ENCODE data around the gene HAS3. TPM values are rescaled to one million over a fixed set of nuclear protein-coding genes. Genes with fewer than 3 reads are reported as not detected.
"Not testable (repeated sequence)": the region's sequence is repeated elsewhere in the genome, so short reads cannot be mapped to it uniquely, and the experiment has no call there.

The HAS3 gene
- total RNA-seq, 2 experiments from 2014 or later: 0.29 to 0.47 TPM

DNA sequence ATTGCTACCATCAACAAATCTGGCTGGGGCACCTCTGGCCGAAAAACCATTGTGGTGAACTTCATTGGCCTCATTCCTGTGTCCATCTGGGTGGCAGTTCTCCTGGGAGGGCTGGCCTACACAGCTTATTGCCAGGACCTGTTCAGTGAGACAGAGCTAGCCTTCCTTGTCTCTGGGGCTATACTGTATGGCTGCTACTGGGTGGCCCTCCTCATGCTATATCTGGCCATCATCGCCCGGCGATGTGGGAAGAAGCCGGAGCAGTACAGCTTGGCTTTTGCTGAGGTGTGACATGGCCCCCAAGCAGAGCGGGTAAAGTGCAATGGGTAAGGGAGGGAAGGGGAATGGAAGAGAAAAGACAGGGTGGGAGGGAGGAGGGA, 9.5 kb downstream of the HAS3 start:
- Mint-ChIP-seq H3K27me3 (no peaks in the 10 kb centered on the region), H3K36me3 (peaks cover 11% of the 10 kb centered on the region), H3K4me3 (no peak overlapping the region), H3K4me1 (no peaks in the 10 kb centered on the region), H3K27ac (no peak overlapping the region), H3K9me3 (ENCODE audit: low read depth) (no peaks in the 10 kb centered on the region)
- no peak for DNase-seq
- no peak for ATAC-seq
- CTCF ChIA-PET: interaction anchor here (1.3 kb wide), 1 partner anchor 586 kb away, joined by 5 read pairs; no protein-coding TSS in a partner anchor

DNA sequence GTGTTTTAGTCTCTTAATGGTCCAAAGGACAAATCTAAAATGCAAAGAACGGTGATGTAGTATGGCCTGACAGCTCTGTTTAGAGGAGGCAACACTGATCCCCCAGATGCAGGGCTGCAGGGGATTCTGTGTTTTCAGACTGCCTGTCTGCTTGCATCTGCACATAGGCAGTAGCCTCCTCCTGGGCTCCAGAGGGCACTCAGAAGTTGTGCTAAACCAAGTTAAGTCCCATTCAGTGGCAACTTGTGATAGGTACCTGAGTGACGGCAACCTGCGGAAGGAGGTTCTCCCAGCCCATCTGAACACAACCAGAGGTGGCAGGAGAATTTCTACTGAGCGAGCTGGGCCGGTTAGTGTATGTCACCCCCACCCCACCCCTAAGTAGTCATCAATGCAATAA, 9.9 kb downstream of the HAS3 start:
- H3K27ac Mint-ChIP-seq: no peak overlapping the region
- H3K4me3 Mint-ChIP-seq: no peak overlapping the region
- no peaks in the 10 kb centered on the region for H3K27me3 Mint-ChIP-seq
- CTCF ChIA-PET: interaction anchor here (1.3 kb wide), 1 partner anchor 586 kb away, joined by 5 read pairs; no protein-coding TSS in a partner anchor
- DNase-seq: no peak
- ATAC-seq: no peak
- H3K9me3 Mint-ChIP-seq (ENCODE audit: low read depth): no peaks in the 10 kb centered on the region
- H3K36me3 Mint-ChIP-seq: peaks cover 13% of the 10 kb centered on the region
- H3K4me1 Mint-ChIP-seq: no peaks in the 10 kb centered on the region

GRCh38 chr16:69115837-69116236, 10.4 kb downstream of the HAS3 start:
- H3K36me3 Mint-ChIP-seq: peaks cover 17% of the 10 kb centered on the region
- H3K4me1 Mint-ChIP-seq: no peaks in the 10 kb centered on the region
- DNase-seq (no peak), ATAC-seq (no peak)
- no peaks in the 10 kb centered on the region for H3K27me3 Mint-ChIP-seq
- no peaks in the 10 kb centered on the region for H3K9me3 Mint-ChIP-seq (ENCODE audit: low read depth)
- no peak overlapping the region for H3K4me3 Mint-ChIP-seq
- H3K27ac Mint-ChIP-seq: no peak overlapping the region
- CTCF ChIA-PET: interaction anchor here (1.3 kb wide), 1 partner anchor 587 kb away, joined by 5 read pairs; no protein-coding TSS in a partner anchor

- no peaks in the 10 kb centered on the region for H3K4me1 Mint-ChIP-seq
- ATAC-seq (no peak), DNase-seq (no peak)
- CTCF ChIA-PET: interaction anchor here (1.3 kb wide), 1 partner anchor 587 kb away, joined by 5 read pairs; no protein-coding TSS in a partner anchor
- H3K4me3 Mint-ChIP-seq: no peak overlapping the region
- no peaks in the 10 kb centered on the region for H3K9me3 Mint-ChIP-seq (ENCODE audit: low read depth)
- H3K27ac Mint-ChIP-seq: no peak overlapping the region
- H3K27me3 Mint-ChIP-seq: no peaks in the 10 kb centered on the region
- peaks cover 22% of the 10 kb centered on the region for H3K36me3 Mint-ChIP-seq
Observed at GRCh38 chr16:69116256-69116875, 10.9 kb downstream of the HAS3 start.

DNA sequence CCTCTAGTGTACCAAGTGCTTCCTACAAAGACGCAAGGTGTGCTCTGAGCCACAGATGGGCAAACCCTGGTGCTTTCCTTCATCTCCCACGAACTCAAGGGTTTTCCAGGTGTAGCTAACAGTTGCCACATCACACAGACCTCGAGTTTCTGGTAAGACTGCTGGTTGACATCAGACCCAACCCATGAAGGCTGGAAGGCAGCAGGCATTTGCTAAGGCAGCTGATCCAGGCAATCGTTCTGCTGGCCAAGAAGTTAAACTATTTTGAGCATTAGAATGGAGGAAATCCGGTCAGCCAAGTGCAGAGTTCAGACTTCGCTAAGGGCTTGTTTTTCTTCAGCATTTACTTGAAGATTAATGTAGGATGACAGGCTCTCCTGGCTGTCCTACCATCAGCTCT, 11.5 kb downstream of the HAS3 start:
- peaks cover 23% of the 10 kb centered on the region for H3K36me3 Mint-ChIP-seq

DNA sequence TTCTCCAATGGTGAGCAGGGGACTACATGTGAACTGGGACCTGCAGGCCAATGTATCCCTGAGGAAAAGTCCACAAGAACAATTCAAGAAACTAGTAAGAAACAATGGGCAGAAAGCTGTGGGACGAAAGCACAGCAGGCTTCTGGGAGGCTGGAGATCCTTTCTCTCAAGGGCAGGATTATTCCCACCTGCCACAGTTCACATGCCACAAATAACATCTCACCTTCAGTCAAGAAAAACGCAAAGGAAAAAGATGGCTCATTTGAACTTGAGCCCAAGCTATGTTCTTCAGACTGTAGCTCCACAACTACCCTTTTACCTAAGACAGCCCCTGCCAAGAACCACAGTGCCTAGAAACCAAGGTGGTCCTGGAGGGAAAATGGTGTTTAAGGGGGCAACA, 13.0 kb downstream of the HAS3 start:
- CTCF ChIA-PET: interaction anchor here (1.0 to 1.2 kb wide), 2 partner anchors 141 to 590 kb away, joined by 3 read pairs; no protein-coding TSS in a partner anchor
- Mint-ChIP-seq H3K27ac (no peak overlapping the region), H3K36me3 (peaks cover 25% of the 10 kb centered on the region), H3K4me1 (no peaks in the 10 kb centered on the region), H3K27me3 (no peaks in the 10 kb centered on the region), H3K4me3 (no peak overlapping the region), H3K9me3 (ENCODE audit: low read depth) (no peaks in the 10 kb centered on the region)
- ATAC-seq: no peak
- DNase-seq: no peak

More for the DNA sequence above, 11.5 kb downstream of the HAS3 start:
- ATAC-seq: no peak
- H3K4me1 Mint-ChIP-seq: no peaks in the 10 kb centered on the region
- H3K4me3 Mint-ChIP-seq: no peak overlapping the region
- CTCF ChIA-PET: no interaction called here
- H3K9me3 Mint-ChIP-seq (ENCODE audit: low read depth): no peaks in the 10 kb centered on the region
- H3K27ac Mint-ChIP-seq: no peak overlapping the region
- no peak for DNase-seq
- H3K27me3 Mint-ChIP-seq: no peaks in the 10 kb centered on the region

GRCh38 chr16:69118994-69119393, 13.5 kb downstream of the HAS3 start:
- CTCF ChIA-PET: interaction anchor here (1.0 to 1.2 kb wide), 2 partner anchors 140 to 590 kb away, joined by 3 read pairs; no protein-coding TSS in a partner anchor
- H3K4me3 Mint-ChIP-seq: no peak overlapping the region

GRCh38 chr16:69119536-69119935, 14.1 kb downstream of the HAS3 start:
- CTCF ChIA-PET: no interaction called here
- H3K36me3 Mint-ChIP-seq: peaks cover 28% of the 10 kb centered on the region
- H3K9me3 Mint-ChIP-seq (ENCODE audit: low read depth): no peaks in the 10 kb centered on the region
- no peaks in the 10 kb centered on the region for H3K27me3 Mint-ChIP-seq
- ATAC-seq: no peak
- H3K4me1 Mint-ChIP-seq: peaks cover 3% of the 10 kb centered on the region
- H3K27ac Mint-ChIP-seq: no peak overlapping the region
- H3K4me3 Mint-ChIP-seq: no peak overlapping the region
- no peak for DNase-seq

More at GRCh38 chr16:69118994-69119393, 13.5 kb downstream of the HAS3 start:
- DNase-seq: no peak
- Mint-ChIP-seq H3K36me3 (peaks cover 26% of the 10 kb centered on the region), H3K27me3 (no peaks in the 10 kb centered on the region), H3K4me1 (peaks cover under 1% of the 10 kb centered on the region), H3K9me3 (ENCODE audit: low read depth) (no peaks in the 10 kb centered on the region), H3K27ac (no peak overlapping the region)
- ATAC-seq: no peak

DNA sequence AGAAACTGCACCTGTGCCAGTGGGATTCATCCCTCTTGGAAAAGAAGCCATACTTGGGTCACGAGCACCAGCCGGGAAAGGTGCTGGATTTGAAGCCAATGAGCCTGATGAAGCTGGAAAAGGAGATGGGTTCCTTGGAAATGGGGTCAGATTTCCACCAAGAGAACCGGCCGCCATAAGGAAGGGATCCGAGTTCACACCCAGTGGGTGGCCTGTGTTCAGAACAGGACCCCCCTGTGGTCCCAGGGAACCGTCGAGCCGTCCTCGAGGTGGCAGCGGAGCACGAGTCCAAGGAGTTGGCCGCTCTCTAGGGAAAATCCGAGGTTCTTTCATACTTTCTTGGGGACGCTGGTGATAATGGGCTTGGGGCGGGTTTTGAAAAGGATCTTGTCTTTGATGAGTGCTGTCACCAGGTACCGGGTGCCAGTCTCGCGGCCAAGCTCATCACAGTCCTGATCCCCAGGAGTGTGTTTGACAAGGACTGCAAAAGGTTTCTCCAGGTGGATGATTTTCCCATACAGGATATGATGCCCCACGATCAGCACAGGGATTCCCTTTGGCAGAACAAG, 14.7 kb downstream of the HAS3 start:
- H3K9me3 Mint-ChIP-seq (ENCODE audit: low read depth): no peaks in the 10 kb centered on the region
- DNase-seq (no peak), ATAC-seq (no peak)
- no peaks in the 10 kb centered on the region for H3K27me3 Mint-ChIP-seq
- peaks cover 28% of the 10 kb centered on the region for H3K36me3 Mint-ChIP-seq
- peaks cover 3% of the 10 kb centered on the region for H3K4me1 Mint-ChIP-seq
- no peak overlapping the region for H3K27ac Mint-ChIP-seq
- CTCF ChIA-PET: interaction anchor here (0.9 to 6.1 kb wide), 2 partner anchors 9 to 19 kb away, joined by 3 to 47 read pairs; no protein-coding TSS in a partner anchor
- no peak overlapping the region for H3K4me3 Mint-ChIP-seq

DNA sequence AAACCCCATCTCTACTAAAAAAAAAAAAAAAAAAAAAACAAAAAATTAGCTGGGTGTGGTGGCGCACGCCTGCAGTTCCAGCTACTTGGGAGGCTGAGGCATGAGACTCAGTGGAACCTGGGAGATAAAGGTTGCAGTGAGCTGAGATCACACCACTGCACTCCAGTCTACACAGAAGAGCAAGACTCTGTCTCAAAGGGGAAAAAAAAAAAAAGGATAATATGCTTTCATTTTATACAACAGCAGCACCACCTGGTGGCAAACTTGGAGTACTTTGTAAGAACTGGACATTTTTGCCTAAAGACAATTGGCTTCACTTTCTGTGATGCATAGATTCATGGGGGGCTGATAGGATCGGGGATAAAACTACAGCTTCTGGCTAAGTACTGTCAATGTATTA, 18.5 kb downstream of the HAS3 start:
- peak; percentile 75 for DNase-seq
- Mint-ChIP-seq H3K4me3 (no peak overlapping the region), H3K27ac (no peak overlapping the region), H3K4me1 (peaks cover 11% of the 10 kb centered on the region), H3K9me3 (ENCODE audit: low read depth) (no peaks in the 10 kb centered on the region), H3K36me3 (peaks cover 25% of the 10 kb centered on the region), H3K27me3 (no peaks in the 10 kb centered on the region)
- CTCF ChIA-PET: interaction anchor here (0.7 to 6.1 kb wide), 31 partner anchors 9 to 740 kb away, joined by 3 to 47 read pairs (median 4); partner anchors contain the start of genes CHTF8, HAS3, TANGO6 and UTP4
- peak; percentile 67 for ATAC-seq

DNA sequence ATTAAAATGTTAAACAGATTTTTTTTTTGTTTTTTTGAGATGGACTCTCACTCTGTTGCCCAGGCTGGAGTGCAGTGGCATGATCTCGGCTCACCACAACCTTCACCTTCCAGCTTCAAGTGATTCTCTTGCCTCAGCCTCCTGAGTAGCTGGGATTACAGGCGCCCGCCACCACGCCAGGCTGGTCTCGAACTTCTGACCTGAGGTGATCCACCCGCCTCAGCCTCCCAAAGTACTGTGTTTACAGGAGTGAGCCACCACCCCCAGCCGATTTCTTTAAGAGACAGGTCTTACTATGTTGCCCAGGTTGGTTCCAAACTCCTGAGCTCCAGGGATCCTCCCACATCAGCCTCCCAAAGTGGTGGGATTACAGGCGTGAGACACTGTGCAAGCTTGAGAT, 19.0 kb downstream of the HAS3 start:
- Mint-ChIP-seq H3K36me3 (peaks cover 25% of the 10 kb centered on the region), H3K4me1 (peaks cover 11% of the 10 kb centered on the region)
- CTCF ChIA-PET: interaction anchor here (0.7 to 6.1 kb wide), 28 partner anchors 9 to 740 kb away, joined by 3 to 47 read pairs (median 4); partner anchors contain the start of genes CHTF8, HAS3, TANGO6 and UTP4
- H3K4me3 Mint-ChIP-seq; ATAC-seq; DNase-seq; H3K27me3 Mint-ChIP-seq; H3K27ac Mint-ChIP-seq; H3K9me3 Mint-ChIP-seq (ENCODE audit: low read depth): not testable (repeated sequence)

GRCh38 chr16:69124961-69125360, 19.5 kb downstream of the HAS3 start:
- not testable (repeated sequence) for H3K9me3 Mint-ChIP-seq (ENCODE audit: low read depth); H3K4me3 Mint-ChIP-seq; ATAC-seq; H3K27ac Mint-ChIP-seq; H3K27me3 Mint-ChIP-seq; DNase-seq
- Mint-ChIP-seq H3K36me3 (peaks cover 23% of the 10 kb centered on the region), H3K4me1 (peaks cover 17% of the 10 kb centered on the region)
- CTCF ChIA-PET: interaction anchor here (0.7 to 6.1 kb wide), 17 partner anchors 8 to 604 kb away, joined by 3 to 47 read pairs (median 5); partner anchors contain the start of genes CHTF8, HAS3, TANGO6 and UTP4

DNA sequence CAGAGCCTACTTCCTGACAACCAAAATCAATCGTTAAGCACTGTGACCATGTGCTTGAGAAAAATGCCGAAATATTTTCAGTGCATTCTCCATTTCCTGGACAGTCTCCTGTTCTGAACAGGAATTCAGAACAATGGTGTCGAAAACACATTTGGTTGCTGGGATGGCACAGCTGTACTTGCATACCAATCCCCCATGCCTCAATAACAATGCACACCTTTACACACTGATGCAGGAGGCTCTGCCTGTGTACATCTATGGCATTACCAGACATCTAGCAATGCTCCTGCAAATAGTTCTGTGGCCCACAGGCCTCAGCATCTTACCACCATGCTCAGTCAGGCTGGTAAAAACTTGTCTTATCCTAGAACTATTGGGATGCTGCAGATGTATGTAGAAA, 20.8 kb downstream of the HAS3 start:
- Mint-ChIP-seq H3K27me3 (no peaks in the 10 kb centered on the region), H3K4me3 (no peak overlapping the region), H3K4me1 (peaks cover 28% of the 10 kb centered on the region), H3K36me3 (peaks cover 16% of the 10 kb centered on the region), H3K9me3 (ENCODE audit: low read depth) (no peaks in the 10 kb centered on the region), H3K27ac (no peak overlapping the region)
- no peak for DNase-seq
- CTCF ChIA-PET: interaction anchor here (1.1 to 3.0 kb wide), 3 partner anchors 13 to 597 kb away, joined by 3 to 14 read pairs (median 5); no protein-coding TSS in a partner anchor
- no peak for ATAC-seq
